Activated naive CD4-positive, alpha-beta T cell treated with anti-CD3 and anti-CD28 coated beads for 36 hours (primary cell): ENCODE data around the gene LMAN2L. TPM values are rescaled to one million over a fixed set of nuclear protein-coding genes. Genes with fewer than 3 reads are reported as not detected.

Experiments used
- CTCF ChIA-PET: fragments of 350-600 bp; sonication (Branson Sonifier 250); formaldehyde crosslinking; loops from one replicate; lab custom pipeline; 2021; ENCODE audit warnings: antibody characterized with exemption; lab: Charles Lee
- DNase-seq: peaks from one replicate; pipeline ENCODE4 v3.0.0-alpha.2; 2020
- H3K27ac Mint-ChIP-seq: one replicate; pipeline ENCODE4 v1.8.0; 2021; ENCODE audit warnings: mild to moderate bottlenecking, mixed read lengths
- H3K27me3 Mint-ChIP-seq: one replicate; pipeline ENCODE4 v1.8.0; 2021; ENCODE audit warnings: low read depth, mixed read lengths
- H3K36me3 Mint-ChIP-seq: one replicate; pipeline ENCODE4 v1.8.0; 2021; ENCODE audit warnings: low read depth, mixed read lengths
- H3K4me1 Mint-ChIP-seq: one replicate; pipeline ENCODE4 v1.8.0; 2021; ENCODE audit warnings: low read depth, mixed read lengths
- H3K4me3 Mint-ChIP-seq: one replicate; pipeline ENCODE4 v1.8.0; 2021; ENCODE audit warnings: mild to moderate bottlenecking, moderate library complexity, mixed read lengths
- H3K9me3 Mint-ChIP-seq: one replicate; pipeline ENCODE4 v1.8.0; 2021; ENCODE audit warnings: mixed read lengths
- intact Hi-C: fragments of 100-400 bp; cut with micrococcal nuclease; formaldehyde crosslinking; loops from one replicate; pipeline ENCODE4 v1.15.1; 2023
- total RNA-seq, 2 experiments: library from RNA; stranded (reverse); gene quantifications; one replicate each; pipeline ENCODE4 v1.2.3, GENCODE V29; 2021

The LMAN2L gene
- total RNA-seq, 2 experiments from 2014 or later: 4.0 to 4.8 TPM

DNA sequence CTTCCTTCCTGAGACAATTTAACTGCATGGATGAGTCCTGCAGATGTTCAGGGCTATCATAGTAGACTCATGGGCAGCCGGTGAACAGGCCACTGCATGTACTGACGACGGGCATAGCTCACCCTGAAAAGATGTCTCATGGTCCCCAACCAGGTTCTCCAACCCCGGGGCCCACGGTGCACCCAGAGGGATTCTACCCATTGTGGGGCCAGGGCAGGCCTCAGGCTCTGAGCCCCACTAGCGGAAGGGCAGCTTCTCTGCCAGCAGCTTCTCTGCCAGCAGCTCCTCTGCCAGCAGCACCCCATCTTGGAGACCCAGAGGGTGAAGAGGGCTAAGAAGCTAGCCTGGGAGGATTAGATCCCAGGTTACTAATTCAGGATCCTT, 17.6 kb upstream of the LMAN2L start:
- H3K4me1 Mint-ChIP-seq: peaks cover 27% of the 10 kb centered on the region
- DNase-seq: no peak
- no peaks in the 10 kb centered on the region for H3K27me3 Mint-ChIP-seq
- CTCF ChIA-PET: interaction anchor here (0.6 kb wide), 1 partner anchor 366 kb away, joined by 3 read pairs; no protein-coding TSS in a partner anchor
- H3K4me3 Mint-ChIP-seq: no peak overlapping the region
- H3K9me3 Mint-ChIP-seq: no peaks in the 10 kb centered on the region
- H3K36me3 Mint-ChIP-seq: no peaks in the 10 kb centered on the region
- intact Hi-C loops: no loop called here
- no peak overlapping the region for H3K27ac Mint-ChIP-seq

DNA sequence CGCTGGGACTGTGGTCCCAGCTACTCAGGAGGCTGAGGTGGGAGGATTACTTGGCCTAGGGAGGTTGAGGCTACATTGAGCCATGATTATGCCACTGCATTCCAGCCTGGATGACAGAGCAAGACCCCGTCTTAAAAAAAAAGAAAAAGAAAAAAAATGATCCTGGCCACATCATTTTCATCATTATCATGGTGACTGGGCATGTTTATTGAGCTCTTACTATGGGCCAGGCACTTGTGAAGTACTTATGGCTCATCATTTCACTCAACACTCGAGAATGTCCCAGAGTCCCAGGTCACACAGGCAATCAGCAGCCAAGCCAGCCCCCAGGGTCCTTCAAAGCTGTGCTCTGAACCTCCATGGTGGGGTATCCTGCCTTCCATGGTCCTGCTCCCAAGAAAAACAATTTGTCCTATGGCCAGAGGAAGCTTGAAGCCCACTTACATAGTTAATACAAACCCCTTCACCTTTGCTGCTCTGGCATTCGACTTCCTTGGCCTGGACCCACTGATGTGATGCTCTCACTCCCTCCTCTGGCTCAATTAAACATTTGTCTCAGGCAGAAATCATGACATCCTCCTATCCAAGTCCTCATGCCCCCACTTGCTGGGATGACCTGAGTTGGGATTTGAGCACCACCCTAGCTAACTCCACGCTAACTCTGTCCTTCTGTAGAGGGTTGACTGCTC, 17.1 kb upstream of the LMAN2L start:
- Mint-ChIP-seq H3K36me3 (no peaks in the 10 kb centered on the region), H3K27me3 (no peaks in the 10 kb centered on the region), H3K4me1 (peaks cover 22% of the 10 kb centered on the region), H3K9me3 (no peaks in the 10 kb centered on the region), H3K27ac (no peak overlapping the region), H3K4me3 (no peak overlapping the region)
- CTCF ChIA-PET: interaction anchor here (0.5 to 0.7 kb wide), 2 partner anchors 11 to 161 kb away, joined by 3 read pairs; no protein-coding TSS in a partner anchor
- DNase-seq: no peak
- intact Hi-C loops: no loop called here

DNA sequence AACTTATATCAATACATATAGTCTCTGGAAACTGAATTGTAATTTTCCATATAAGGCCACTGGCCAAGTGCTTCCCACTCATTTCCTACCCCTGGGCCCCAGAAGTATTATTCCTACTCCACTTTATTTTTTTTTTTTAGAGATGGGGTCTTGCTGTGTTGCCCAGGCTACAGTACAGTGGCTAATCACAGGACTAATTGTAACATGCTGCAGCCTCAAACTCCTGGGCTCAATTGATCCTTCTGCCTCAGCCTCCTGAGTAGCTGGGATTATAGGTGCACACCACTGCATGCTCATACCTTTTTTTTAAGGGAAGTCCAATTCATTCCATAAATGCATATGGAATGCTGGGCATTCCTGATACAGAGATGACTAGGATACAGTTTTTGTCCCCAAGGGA, 14.5 kb upstream of the LMAN2L start:
- Mint-ChIP-seq H3K9me3 (no peaks in the 10 kb centered on the region), H3K36me3 (no peaks in the 10 kb centered on the region), H3K27ac (no peak overlapping the region), H3K4me3 (no peak overlapping the region), H3K27me3 (no peaks in the 10 kb centered on the region), H3K4me1 (peaks cover 5% of the 10 kb centered on the region)
- CTCF ChIA-PET: no interaction called here
- intact Hi-C loops: no loop called here
- DNase-seq: no peak

DNA sequence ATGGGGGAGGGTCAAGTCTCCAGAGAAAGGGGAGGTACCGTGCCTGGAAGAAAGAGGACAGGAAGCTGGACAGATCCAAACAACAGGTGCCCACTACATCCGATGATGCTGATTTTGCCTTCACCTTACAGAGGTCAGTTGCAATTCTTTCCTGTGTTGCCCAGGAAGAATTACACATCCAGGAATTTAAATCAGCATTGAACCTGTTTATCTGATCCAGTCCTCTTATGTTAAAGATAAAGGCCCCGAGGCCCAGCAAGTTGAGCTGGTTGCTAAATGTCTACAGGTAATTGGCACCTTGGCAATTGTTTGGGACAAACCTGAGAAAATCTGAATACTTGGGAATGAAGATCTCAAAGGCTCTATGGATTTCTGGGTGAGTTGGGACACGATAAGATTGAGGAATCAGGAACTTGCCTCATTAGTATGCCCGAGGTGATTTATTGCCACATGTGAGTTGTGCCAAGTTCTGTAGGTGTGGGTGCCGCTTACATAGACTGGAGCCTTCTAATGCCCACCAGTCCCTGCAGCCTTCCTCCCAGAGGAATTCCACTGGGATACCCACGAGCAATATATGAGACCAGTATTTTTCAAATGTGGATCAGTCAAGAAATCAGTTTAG, 13.9 kb upstream of the LMAN2L start:
- Mint-ChIP-seq H3K4me3 (no peak overlapping the region), H3K36me3 (no peaks in the 10 kb centered on the region), H3K27ac (no peak overlapping the region), H3K9me3 (no peaks in the 10 kb centered on the region), H3K4me1 (no peaks in the 10 kb centered on the region), H3K27me3 (no peaks in the 10 kb centered on the region)
- CTCF ChIA-PET: no interaction called here
- intact Hi-C loops: no loop called here
- no peak for DNase-seq

DNA sequence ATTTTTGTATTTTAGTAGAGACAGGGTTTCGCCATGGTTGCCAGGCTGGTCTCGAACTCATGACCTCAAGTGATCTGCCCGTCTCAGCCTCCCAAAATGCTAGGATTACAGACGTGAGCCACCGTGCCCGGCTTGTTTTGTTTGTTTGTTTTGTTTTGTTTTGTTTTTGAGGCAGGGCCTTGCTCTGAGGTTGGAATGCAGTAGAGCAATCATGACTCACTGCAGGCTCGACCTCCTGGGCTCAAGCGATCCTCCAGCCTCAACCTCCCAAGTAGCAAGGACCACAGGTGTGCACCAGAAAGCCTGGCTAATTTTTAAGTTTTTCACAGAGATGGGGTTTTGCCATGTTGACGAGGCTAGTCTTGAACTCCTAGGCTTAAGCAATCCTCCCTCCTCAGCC, 11.9 kb upstream of the LMAN2L start:
- Mint-ChIP-seq H3K27ac (no peak overlapping the region), H3K4me3 (no peak overlapping the region), H3K9me3 (no peaks in the 10 kb centered on the region), H3K27me3 (no peaks in the 10 kb centered on the region), H3K4me1 (no peaks in the 10 kb centered on the region), H3K36me3 (no peaks in the 10 kb centered on the region)
- CTCF ChIA-PET: interaction anchor here (0.6 kb wide), 1 partner anchor 467 kb away, joined by 3 read pairs; no protein-coding TSS in a partner anchor
- DNase-seq: no peak
- intact Hi-C loops: no loop called here

DNA sequence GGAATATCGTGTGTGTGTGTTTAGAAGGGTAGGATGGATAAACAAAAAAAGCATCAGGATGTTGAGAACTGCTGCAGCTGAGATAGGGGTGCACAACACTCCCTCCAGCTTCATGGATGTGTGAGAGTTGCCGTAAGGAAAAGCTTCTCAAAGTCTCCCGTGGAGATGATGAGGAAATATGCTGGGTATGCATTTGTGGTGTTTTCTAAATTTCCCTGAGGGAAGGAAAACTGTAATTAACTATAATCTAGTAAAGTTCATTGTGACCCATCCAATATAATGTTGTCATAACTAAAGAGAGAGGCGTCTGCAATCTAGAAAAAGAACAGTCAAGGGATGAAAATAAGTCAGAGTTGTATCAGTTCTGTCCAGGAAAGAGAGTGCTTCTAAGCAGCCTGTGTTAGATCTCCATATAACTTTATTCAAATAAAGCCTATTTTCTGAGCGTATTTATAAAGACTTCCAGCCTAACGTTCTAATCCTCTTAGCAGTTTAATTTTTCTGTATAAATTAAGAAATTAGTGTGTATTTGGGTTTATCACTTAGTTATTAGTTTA, 7.3 kb upstream of the LMAN2L start:
- Mint-ChIP-seq H3K27ac (no peak overlapping the region), H3K4me3 (no peak overlapping the region), H3K4me1 (no peaks in the 10 kb centered on the region), H3K9me3 (no peaks in the 10 kb centered on the region), H3K36me3 (no peaks in the 10 kb centered on the region), H3K27me3 (no peaks in the 10 kb centered on the region)
- intact Hi-C loops: no loop called here
- no peak for DNase-seq
- CTCF ChIA-PET: interaction anchor here (0.6 kb wide), 1 partner anchor 31 kb away, joined by 4 read pairs; no protein-coding TSS in a partner anchor

DNA sequence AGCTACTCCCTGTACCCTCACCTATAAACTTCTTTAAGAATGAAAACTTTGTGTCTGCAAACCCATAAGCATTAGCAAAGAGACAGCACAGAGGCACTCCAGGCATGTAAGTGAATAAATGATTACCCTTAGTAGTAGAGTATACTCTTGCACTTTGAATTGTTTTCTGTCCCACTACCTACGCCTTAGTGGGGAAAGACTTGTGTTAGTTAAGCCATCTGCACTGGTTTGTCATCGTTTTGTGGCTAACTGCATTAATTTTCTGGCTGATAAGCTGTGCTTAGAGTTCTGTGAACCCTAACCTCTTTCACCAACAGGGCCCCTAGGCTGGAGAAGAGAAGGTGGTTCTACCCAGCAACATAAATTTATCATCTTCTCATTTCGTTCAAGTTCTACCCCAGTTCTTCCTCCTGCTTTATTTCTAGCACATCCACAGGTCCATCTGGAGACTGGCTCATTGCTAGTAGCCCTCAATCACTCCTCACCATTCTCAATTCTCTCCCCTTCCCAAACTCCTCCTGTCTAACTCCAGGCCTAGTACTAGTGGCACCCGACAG, 710 bp downstream of the LMAN2L start:
- Mint-ChIP-seq H3K9me3 (no peaks in the 10 kb centered on the region), H3K27ac (no peak overlapping the region), H3K4me3 (peak overlapping the region; percentile 97), H3K4me1 (peaks cover 33% of the 10 kb centered on the region), H3K27me3 (no peaks in the 10 kb centered on the region), H3K36me3 (no peaks in the 10 kb centered on the region)
- intact Hi-C loops: no loop called here
- DNase-seq: no peak
- CTCF ChIA-PET: interaction anchor here (0.6 to 1.7 kb wide), 3 partner anchors 20 to 176 kb away, joined by 3 to 7 read pairs (median 4); no protein-coding TSS in a partner anchor

DNA sequence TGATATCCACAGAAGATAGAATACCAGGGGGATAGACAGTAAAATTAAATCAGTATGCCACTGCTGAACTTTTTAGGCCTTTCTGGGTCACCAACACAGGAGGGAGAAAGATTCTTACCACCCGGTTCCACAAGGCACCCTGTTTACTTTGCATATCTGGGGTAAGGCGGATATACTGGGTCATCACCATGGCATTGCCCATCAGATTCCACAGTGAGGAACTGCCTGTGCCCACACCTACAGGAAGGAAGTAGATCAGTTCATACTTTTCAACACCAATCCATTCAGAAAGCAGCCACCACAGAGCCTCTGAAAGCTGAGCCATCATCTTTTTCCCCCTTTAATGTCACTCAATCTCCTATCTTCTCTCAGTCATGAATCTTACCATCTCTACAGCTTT, 2.0 kb downstream of the LMAN2L start:
- Mint-ChIP-seq H3K36me3 (peaks cover 8% of the 10 kb centered on the region), H3K4me3 (no peak overlapping the region), H3K27me3 (no peaks in the 10 kb centered on the region), H3K4me1 (peaks cover 33% of the 10 kb centered on the region), H3K9me3 (no peaks in the 10 kb centered on the region), H3K27ac (no peak overlapping the region)
- DNase-seq: no peak
- CTCF ChIA-PET: interaction anchor here (0.8 kb wide), 1 partner anchor 63 kb away, joined by 3 read pairs; no protein-coding TSS in a partner anchor
- intact Hi-C loops: no loop called here

DNA sequence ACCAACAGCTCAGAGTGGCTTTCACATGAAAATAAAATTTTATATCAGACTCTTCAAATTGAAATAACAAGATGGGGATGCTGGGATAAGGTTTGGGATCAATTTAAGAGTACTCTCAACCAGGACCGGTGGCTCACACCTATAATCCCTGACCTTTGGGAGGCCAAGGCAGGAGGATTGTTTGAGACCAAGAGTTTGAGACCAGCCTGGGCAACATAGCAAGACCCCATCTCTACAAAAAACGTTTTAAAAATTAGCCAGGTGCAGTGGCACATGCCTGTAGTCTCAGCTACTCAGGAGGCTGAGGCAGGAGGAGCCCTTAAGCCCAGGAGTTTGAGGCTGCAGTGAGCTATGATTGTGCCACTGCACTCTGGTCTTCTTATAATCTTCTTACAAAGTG, 2.6 kb downstream of the LMAN2L start:
- Mint-ChIP-seq H3K36me3 (peaks cover 8% of the 10 kb centered on the region), H3K9me3 (no peaks in the 10 kb centered on the region), H3K27me3 (no peaks in the 10 kb centered on the region), H3K4me1 (peaks cover 33% of the 10 kb centered on the region), H3K27ac (no peak overlapping the region), H3K4me3 (no peak overlapping the region)
- no peak for DNase-seq
- CTCF ChIA-PET: no interaction called here
- intact Hi-C loops: no loop called here

DNA sequence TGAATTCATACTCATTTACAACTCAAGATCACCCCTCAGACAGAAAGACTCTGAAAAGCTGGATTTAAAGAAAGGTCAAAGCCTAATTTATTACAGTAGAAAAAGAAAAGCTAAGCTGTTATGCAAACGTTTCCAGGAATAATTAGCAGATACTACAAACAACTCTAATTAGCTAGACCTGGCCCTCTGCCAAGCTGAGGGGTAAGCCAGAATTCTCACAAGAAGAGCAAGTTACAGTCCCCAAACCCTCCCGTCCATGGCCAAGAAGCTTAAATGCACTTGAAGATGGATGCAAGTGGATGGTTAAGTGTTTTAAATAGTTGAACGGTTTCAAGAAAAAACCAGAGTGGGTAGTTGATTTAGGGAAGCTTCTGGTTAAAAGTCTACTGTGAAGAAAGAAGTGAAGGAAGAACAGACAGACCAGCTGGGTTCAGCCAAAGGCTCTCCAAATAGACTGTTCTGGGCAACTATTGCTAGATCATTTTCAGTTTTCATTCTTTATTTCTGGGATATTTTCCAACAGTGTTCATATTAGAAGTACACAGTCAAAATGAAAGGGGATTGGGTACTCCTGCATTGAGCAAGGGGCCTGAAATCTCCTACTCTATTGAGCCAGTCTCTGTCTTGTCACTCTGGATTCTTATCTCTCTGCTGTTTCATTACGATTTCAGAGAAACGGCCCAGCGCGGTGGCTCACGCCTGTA, 4.8 kb downstream of the LMAN2L start:
- CTCF ChIA-PET: interaction anchor here (0.9 kb wide), 1 partner anchor 26 kb away, joined by 3 read pairs; no protein-coding TSS in a partner anchor
- no peak for DNase-seq
- Mint-ChIP-seq H3K4me3 (no peak overlapping the region), H3K36me3 (peaks cover 13% of the 10 kb centered on the region), H3K27ac (no peak overlapping the region), H3K4me1 (peaks cover 26% of the 10 kb centered on the region), H3K27me3 (no peaks in the 10 kb centered on the region), H3K9me3 (no peaks in the 10 kb centered on the region)
- intact Hi-C loops: no loop called here

DNA sequence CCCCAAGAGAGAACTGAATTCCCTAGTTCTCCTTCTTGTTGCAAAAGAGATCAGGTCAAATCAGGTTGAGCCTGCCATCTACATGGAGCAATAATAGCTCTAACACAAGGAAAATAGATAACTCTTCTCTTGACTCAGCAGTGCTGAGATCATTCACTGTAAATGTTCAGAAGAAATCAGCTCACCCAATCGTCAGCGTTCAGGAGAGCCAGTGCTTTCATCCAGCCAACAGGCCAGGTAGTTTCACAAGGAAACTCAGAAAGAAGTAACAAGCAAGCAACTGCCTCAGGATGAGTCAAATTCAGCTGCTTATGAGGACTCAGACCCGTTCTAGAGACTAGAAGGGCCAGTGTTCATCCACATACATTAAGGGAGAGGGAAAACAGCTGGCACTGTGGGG, 5.9 kb downstream of the LMAN2L start:
- Mint-ChIP-seq H3K27me3 (no peaks in the 10 kb centered on the region), H3K36me3 (peaks cover 13% of the 10 kb centered on the region), H3K4me3 (no peak overlapping the region), H3K9me3 (no peaks in the 10 kb centered on the region), H3K4me1 (peaks cover 15% of the 10 kb centered on the region), H3K27ac (no peak overlapping the region)
- no peak for DNase-seq
- CTCF ChIA-PET: interaction anchor here (1.0 kb wide), 1 partner anchor 27 kb away, joined by 3 read pairs; no protein-coding TSS in a partner anchor
- intact Hi-C loops: no loop called here

DNA sequence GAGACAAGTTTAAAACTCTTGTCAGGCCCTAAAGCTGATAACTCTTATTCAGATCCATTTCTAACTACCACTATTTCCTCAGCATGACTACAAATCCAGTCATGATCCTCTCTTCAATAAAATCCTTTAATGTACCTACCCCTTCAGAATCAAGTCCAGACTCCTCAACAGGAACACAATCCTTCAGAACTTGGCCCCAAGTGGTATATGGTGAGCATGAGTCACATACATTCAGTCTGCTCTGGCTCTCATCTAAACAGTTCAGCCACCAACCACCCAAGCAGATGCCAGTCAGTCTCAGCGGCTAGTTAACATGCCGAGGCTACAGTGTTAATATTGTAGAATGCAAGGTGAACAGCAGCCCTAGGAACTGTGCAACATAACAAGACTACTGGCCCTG, 9.7 kb downstream of the LMAN2L start:
- no peak overlapping the region for H3K4me3 Mint-ChIP-seq
- no peak overlapping the region for H3K27ac Mint-ChIP-seq
- H3K36me3 Mint-ChIP-seq: peaks cover 24% of the 10 kb centered on the region
- CTCF ChIA-PET: no interaction called here
- intact Hi-C loops: no loop called here
- no peaks in the 10 kb centered on the region for H3K9me3 Mint-ChIP-seq
- H3K4me1 Mint-ChIP-seq: peaks cover 3% of the 10 kb centered on the region
- H3K27me3 Mint-ChIP-seq: no peaks in the 10 kb centered on the region
- no peak for DNase-seq
